NCI-H526 treated with DMSO at 0.1 percent for 48 hours (cell line): ENCODE results near the gene COL23A1.

Experiments used
- DNase-seq: peaks from one replicate; lab custom pipeline; 2025; lab: John Stamatoyannopoulos, UW

COL23A1 gene

GRCh38 chr5:178223828-178224335 lies 366.3 kb downstream of the COL23A1 start:
- no peak for DNase-seq

- DNase-seq, result no peak
Observed at GRCh38 chr5:178223196-178223773, 366.9 kb downstream of the COL23A1 start.

GRCh38 chr5:178222292-178222691 lies 367.9 kb downstream of the COL23A1 start:
- DNase-seq, result no peak

GRCh38 chr5:178221853-178222252 lies 368.3 kb downstream of the COL23A1 start:
- no peak for DNase-seq

- no peak for DNase-seq
Observed at GRCh38 chr5:178221282-178221681, 368.9 kb downstream of the COL23A1 start.

GRCh38 chr5:178218827-178219226 lies 371.4 kb downstream of the COL23A1 start:
- no peak for DNase-seq

- no peak for DNase-seq
Observed at GRCh38 chr5:178218237-178218776, 371.9 kb downstream of the COL23A1 start.

- no peak for DNase-seq
Observed at GRCh38 chr5:178216779-178217178, 373.4 kb downstream of the COL23A1 start.

- DNase-seq, result no peak
Observed at GRCh38 chr5:178216088-178216534, 374.1 kb downstream of the COL23A1 start.

GRCh38 chr5:178215280-178216002 lies 374.8 kb downstream of the COL23A1 start:
- no peak for DNase-seq

- DNase-seq, result no peak
Observed at GRCh38 chr5:178214160-178214803, 375.9 kb downstream of the COL23A1 start.

GRCh38 chr5:178213748-178214151 lies 376.4 kb downstream of the COL23A1 start:
- no peak for DNase-seq

- DNase-seq, result no peak
Observed at GRCh38 chr5:178213003-178213461, 377.2 kb downstream of the COL23A1 start.

GRCh38 chr5:178212241-178213002 lies 377.8 kb downstream of the COL23A1 start:
- DNase-seq, result no peak

GRCh38 chr5:178211095-178212048 lies 378.8 kb downstream of the COL23A1 start:
- no peak for DNase-seq

- no peak for DNase-seq
Observed at GRCh38 chr5:178210686-178211085, 379.5 kb downstream of the COL23A1 start.

- no peak for DNase-seq
Observed at GRCh38 chr5:178210073-178210535, 380.1 kb downstream of the COL23A1 start.

- no peak for DNase-seq
Observed at GRCh38 chr5:178209334-178210072, 380.7 kb downstream of the COL23A1 start.

GRCh38 chr5:178208540-178209227 lies 381.5 kb downstream of the COL23A1 start:
- no peak for DNase-seq
